GM23338 (cell line): Measurements from ENCODE around the gene TTC33.

Experiments used
- CREB1 ChIP-seq: fragments of 250-450 bp; sonication (Bioruptor Pico); IDR thresholded peaks from 2 replicates; pipeline ENCODE4 v1.5.0; 2020; ENCODE audit warnings: low read depth, mild to moderate bottlenecking, moderate library complexity
- EZH2 ChIP-seq: fragments of 200-600 bp; sonication (generic); IDR thresholded peaks from one replicate; pipeline ENCODE4 v1.8.0; 2017; ENCODE audit warnings: antibody characterized with exemption, mild to moderate bottlenecking, low read depth; ENCODE audit not compliant: unreplicated experiment
- EZH2phosphoT487 ChIP-seq: fragments of 200-600 bp; sonication (generic); IDR thresholded peaks from one replicate; pipeline ENCODE4 v1.8.1; 2018; ENCODE audit warnings: antibody characterized with exemption; ENCODE audit not compliant: unreplicated experiment
- JUNB ChIP-seq: IDR thresholded peaks from one replicate; pipeline ENCODE4 v1.6.1; 2016; ENCODE audit warnings: antibody characterized with exemption; ENCODE audit not compliant: unreplicated experiment
- NANOG ChIP-seq: IDR thresholded peaks from 2 replicates; pipeline ENCODE4 v1.6.1; 2016; ENCODE audit warnings: antibody characterized with exemption, borderline replicate concordance
- POLR2AphosphoS5 ChIP-seq: IDR thresholded peaks from 2 replicates; pipeline ENCODE4 v1.6.1; 2016; ENCODE audit warnings: antibody characterized with exemption, low read depth
- STAT1 ChIP-seq: IDR thresholded peaks from one replicate; pipeline ENCODE4 v1.6.1; 2016; ENCODE audit warnings: antibody characterized with exemption; ENCODE audit not compliant: unreplicated experiment
- ZNF114 ChIP-seq: fragments of 250-450 bp; sonication (Bioruptor Pico); IDR thresholded peaks from 2 replicates; pipeline ENCODE4 v1.5.0; 2020; ENCODE audit warnings: mild to moderate bottlenecking, moderate library complexity
- ZNF331 ChIP-seq: fragments of 250-450 bp; sonication (Bioruptor Pico); IDR thresholded peaks from 2 replicates; pipeline ENCODE4 v1.5.0; 2020; ENCODE audit warnings: low read depth, mild to moderate bottlenecking, moderate library complexity
- ZNF462 ChIP-seq: fragments of 250-450 bp; sonication (Bioruptor Pico); IDR thresholded peaks from 2 replicates; pipeline ENCODE4 v1.5.0; 2020; ENCODE audit warnings: mild to moderate bottlenecking, moderate library complexity
- TF ChIP-seq, protein P1 (sequence below), 2 experiments: fragments of 200-600 bp in 1 of 2; sonication (generic) in 1 of 2; conservative IDR thresholded peaks; 2 replicates each; pipeline versions ENCODE4 v1.5.1 to v1.6.1; 2016 to 2017; ENCODE audit warnings: antibody characterized with exemption in 2 of 2, low read depth in 2 of 2, mild to moderate bottlenecking in 2 of 2, moderate library complexity in 1 of 2
- TF ChIP-seq, protein P2 (sequence below): IDR thresholded peaks from 2 replicates; pipeline ENCODE4 v1.6.1; 2016; ENCODE audit warnings: antibody characterized with exemption
- TF ChIP-seq, protein P3 (sequence below): IDR thresholded peaks from one replicate; pipeline ENCODE4 v1.6.1; 2018; ENCODE audit warnings: antibody characterized with exemption; ENCODE audit not compliant: unreplicated experiment

DNA sequence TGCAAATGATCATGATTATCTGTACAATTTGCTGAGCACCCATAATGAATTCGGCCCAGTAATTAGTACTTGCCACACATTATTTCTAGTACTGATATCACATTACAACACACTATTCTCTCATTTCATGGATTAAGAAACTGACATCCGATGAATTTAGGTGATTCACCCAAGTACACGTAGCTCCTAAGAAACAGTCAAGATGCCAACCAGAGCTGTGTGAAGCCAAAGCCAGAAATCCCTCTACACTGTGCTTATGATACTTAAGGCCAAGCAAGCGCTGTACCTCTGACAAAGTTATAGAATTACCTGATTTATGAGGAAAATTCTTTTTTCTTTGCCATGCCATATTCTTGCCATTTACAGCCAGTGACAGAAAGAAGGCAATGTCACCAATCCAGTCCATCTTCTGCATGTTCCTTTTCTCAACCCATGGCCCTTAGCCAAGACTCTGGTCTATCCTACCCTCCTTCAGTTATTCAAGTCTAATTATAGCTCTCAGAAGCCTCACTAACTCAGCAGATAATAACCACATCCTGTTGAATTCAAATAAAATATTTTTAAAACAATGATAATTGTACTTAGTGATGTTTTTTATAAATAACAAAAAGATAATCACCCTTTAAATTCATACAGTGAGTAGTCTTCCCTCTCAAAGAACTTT lies 150.3 kb downstream of the TTC33 start:
- TF ChIP-seq, protein P1, sequence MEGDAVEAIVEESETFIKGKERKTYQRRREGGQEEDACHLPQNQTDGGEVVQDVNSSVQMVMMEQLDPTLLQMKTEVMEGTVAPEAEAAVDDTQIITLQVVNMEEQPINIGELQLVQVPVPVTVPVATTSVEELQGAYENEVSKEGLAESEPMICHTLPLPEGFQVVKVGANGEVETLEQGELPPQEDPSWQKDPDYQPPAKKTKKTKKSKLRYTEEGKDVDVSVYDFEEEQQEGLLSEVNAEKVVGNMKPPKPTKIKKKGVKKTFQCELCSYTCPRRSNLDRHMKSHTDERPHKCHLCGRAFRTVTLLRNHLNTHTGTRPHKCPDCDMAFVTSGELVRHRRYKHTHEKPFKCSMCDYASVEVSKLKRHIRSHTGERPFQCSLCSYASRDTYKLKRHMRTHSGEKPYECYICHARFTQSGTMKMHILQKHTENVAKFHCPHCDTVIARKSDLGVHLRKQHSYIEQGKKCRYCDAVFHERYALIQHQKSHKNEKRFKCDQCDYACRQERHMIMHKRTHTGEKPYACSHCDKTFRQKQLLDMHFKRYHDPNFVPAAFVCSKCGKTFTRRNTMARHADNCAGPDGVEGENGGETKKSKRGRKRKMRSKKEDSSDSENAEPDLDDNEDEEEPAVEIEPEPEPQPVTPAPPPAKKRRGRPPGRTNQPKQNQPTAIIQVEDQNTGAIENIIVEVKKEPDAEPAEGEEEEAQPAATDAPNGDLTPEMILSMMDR (conservative IDR thresholded peaks at IDR 0.05; ENCODE audit: low read depth in 2 of 2) = no peak
- TF ChIP-seq POLR2AphosphoS5 = no peak
- no peak for TF ChIP-seq EZH2phosphoT487
- TF ChIP-seq, protein P2, sequence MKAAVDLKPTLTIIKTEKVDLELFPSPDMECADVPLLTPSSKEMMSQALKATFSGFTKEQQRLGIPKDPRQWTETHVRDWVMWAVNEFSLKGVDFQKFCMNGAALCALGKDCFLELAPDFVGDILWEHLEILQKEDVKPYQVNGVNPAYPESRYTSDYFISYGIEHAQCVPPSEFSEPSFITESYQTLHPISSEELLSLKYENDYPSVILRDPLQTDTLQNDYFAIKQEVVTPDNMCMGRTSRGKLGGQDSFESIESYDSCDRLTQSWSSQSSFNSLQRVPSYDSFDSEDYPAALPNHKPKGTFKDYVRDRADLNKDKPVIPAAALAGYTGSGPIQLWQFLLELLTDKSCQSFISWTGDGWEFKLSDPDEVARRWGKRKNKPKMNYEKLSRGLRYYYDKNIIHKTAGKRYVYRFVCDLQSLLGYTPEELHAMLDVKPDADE = no peak
- TF ChIP-seq, protein P3, sequence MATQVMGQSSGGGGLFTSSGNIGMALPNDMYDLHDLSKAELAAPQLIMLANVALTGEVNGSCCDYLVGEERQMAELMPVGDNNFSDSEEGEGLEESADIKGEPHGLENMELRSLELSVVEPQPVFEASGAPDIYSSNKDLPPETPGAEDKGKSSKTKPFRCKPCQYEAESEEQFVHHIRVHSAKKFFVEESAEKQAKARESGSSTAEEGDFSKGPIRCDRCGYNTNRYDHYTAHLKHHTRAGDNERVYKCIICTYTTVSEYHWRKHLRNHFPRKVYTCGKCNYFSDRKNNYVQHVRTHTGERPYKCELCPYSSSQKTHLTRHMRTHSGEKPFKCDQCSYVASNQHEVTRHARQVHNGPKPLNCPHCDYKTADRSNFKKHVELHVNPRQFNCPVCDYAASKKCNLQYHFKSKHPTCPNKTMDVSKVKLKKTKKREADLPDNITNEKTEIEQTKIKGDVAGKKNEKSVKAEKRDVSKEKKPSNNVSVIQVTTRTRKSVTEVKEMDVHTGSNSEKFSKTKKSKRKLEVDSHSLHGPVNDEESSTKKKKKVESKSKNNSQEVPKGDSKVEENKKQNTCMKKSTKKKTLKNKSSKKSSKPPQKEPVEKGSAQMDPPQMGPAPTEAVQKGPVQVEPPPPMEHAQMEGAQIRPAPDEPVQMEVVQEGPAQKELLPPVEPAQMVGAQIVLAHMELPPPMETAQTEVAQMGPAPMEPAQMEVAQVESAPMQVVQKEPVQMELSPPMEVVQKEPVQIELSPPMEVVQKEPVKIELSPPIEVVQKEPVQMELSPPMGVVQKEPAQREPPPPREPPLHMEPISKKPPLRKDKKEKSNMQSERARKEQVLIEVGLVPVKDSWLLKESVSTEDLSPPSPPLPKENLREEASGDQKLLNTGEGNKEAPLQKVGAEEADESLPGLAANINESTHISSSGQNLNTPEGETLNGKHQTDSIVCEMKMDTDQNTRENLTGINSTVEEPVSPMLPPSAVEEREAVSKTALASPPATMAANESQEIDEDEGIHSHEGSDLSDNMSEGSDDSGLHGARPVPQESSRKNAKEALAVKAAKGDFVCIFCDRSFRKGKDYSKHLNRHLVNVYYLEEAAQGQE = no peak
- TF ChIP-seq EZH2 = no peak
- TF ChIP-seq JUNB = no peak
- no peak for TF ChIP-seq ZNF331 (CRISPR knock-in tag)
- TF ChIP-seq CREB1 (CRISPR knock-in tag) = no peak
- no peak for TF ChIP-seq ZNF462 (CRISPR knock-in tag)
- no peak for TF ChIP-seq STAT1
- TF ChIP-seq NANOG = no peak
- TF ChIP-seq ZNF114 (CRISPR knock-in tag) = no peak
